OCI-LY1 (cell line): ENCODE measurements around the gene NSL1.

Source experiments
- H2AFZ ChIP-seq: fragments of 200-600 bp; sonication (generic), shearing (Covaris generic); 2 replicates; pipeline ENCODE4 v1.6.0; 2014; ENCODE audit warnings: antibody characterized with exemption, mild to moderate bottlenecking, low read length
- H3F3A ChIP-seq: fragments of 200-600 bp; sonication (generic), shearing (Covaris generic); 2 replicates; pipeline ENCODE4 v1.6.0; 2014; ENCODE audit warnings: mild to moderate bottlenecking, antibody characterized with exemption, low read length, moderate library complexity; ENCODE audit not compliant: insufficient read depth
- H3K27ac ChIP-seq: fragments of 200-600 bp; sonication (generic); 2 replicates; pipeline ENCODE4 v1.5.1; 2014; ENCODE audit warnings: low read length, mixed run types, mild to moderate bottlenecking, low read depth; ENCODE audit not compliant: poor library complexity, severe bottlenecking
- H3K27me3 ChIP-seq: fragments of 200-600 bp; sonication (generic); 2 replicates; pipeline ENCODE4 v1.6.0; 2014; ENCODE audit warnings: antibody characterized with exemption, mild to moderate bottlenecking, low read length, moderate library complexity; ENCODE audit not compliant: insufficient read depth
- H3K36me3 ChIP-seq: fragments of 200-600 bp; sonication (generic); 2 replicates; pipeline ENCODE4 v1.6.1; 2014; ENCODE audit warnings: mild to moderate bottlenecking, antibody characterized with exemption, low read length, moderate library complexity, mixed read lengths; ENCODE audit not compliant: insufficient read depth
- H3K4me1 ChIP-seq: fragments of 200-600 bp; sonication (generic); 2 replicates; pipeline ENCODE4 v1.5.1; 2014; ENCODE audit warnings: mild to moderate bottlenecking, low read length, moderate library complexity; ENCODE audit not compliant: insufficient read depth, severe bottlenecking
- H3K4me2 ChIP-seq: fragments of 200-600 bp; sonication (generic), shearing (Covaris generic); 2 replicates; pipeline ENCODE4 v1.6.1; 2014; ENCODE audit warnings: low read length
- H3K4me3 ChIP-seq: fragments of 200-600 bp; sonication (generic); 2 replicates; pipeline ENCODE4 v1.5.1; 2014; ENCODE audit warnings: low read length, low read depth, mild to moderate bottlenecking, mixed read lengths; ENCODE audit not compliant: poor library complexity, severe bottlenecking
- H3K79me2 ChIP-seq: fragments of 200-600 bp; shearing (Covaris generic); 2 replicates; pipeline ENCODE4 v1.6.1; 2016; ENCODE audit warnings: mixed run types, low read length, mixed read lengths; ENCODE audit not compliant: insufficient read depth
- H3K9ac ChIP-seq: fragments of 200-600 bp; sonication (generic), shearing (Covaris generic); 2 replicates; pipeline ENCODE4 v1.6.1; 2014; ENCODE audit warnings: mild to moderate bottlenecking, low read length, mixed read lengths
- H3K9me2 ChIP-seq: fragments of 200-600 bp; sonication (generic), shearing (Covaris generic); 2 replicates; pipeline ENCODE4 v1.6.1; 2014; ENCODE audit warnings: low read depth, mild to moderate bottlenecking, low read length, mixed read lengths
- H3K9me3 ChIP-seq: fragments of 200-600 bp; shearing (Covaris generic); 2 replicates; pipeline ENCODE4 v1.6.1; 2014; ENCODE audit warnings: low read length, mixed read lengths
- H4K20me1 ChIP-seq: fragments of 200-600 bp; sonication (generic), shearing (Covaris generic); 2 replicates; pipeline ENCODE4 v1.6.0; 2016; ENCODE audit warnings: mild to moderate bottlenecking, low read length; ENCODE audit not compliant: insufficient read depth
- CTCF ChIP-seq: fragments of 200-600 bp; sonication (generic), shearing (Covaris generic); IDR thresholded peaks from 2 replicates; pipeline ENCODE4 v1.5.1; 2017; ENCODE audit warnings: mild to moderate bottlenecking, antibody characterized with exemption, low read length, moderate library complexity, mixed read lengths
- EZH2 ChIP-seq: fragments of 200-600 bp; sonication (generic), shearing (Covaris generic); IDR thresholded peaks from 2 replicates; pipeline ENCODE4 v1.8.0; 2017; ENCODE audit warnings: borderline replicate concordance, mixed run types, mild to moderate bottlenecking, antibody characterized with exemption, low read length, moderate library complexity, mixed read lengths

The NSL1 gene

DNA sequence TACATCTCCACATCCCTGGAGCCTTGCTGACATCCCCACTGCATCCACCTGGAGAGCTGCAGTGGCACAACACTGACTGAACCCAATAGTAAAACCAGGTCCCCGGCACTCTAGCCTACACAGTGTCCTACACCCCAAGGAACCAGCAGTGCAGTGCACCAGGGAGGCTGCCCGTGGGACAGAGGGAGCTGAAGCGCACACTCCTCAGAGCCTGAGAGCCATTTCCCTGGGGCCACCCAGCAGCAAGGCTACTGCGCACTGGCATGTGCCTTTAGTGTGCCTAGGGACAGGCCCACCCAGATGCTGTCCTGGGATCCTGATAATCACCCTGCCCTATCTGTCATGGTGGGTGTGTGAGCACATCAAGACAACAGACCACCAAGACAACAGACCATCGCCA, 31.9 kb downstream of the NSL1 start:
- Histone ChIP-seq H3K36me3 (peaks cover 11% of the 10 kb centered on the region), H4K20me1 (no peaks in the 10 kb centered on the region), H3K9me3 (no peaks in the 10 kb centered on the region), H3K79me2 (no peaks in the 10 kb centered on the region), H3F3A (no peaks in the 10 kb centered on the region), H3K4me3 (no peak overlapping the region), H3K4me2 (no peak overlapping the region), H3K9me2 (no peaks in the 10 kb centered on the region), H3K27ac (no peak overlapping the region), H3K9ac (no peak overlapping the region), H3K4me1 (peaks cover 5% of the 10 kb centered on the region), H3K27me3 (no peaks in the 10 kb centered on the region), H2AFZ (no peak overlapping the region)
- TF ChIP-seq CTCF (no peak), EZH2 (no peak)

DNA sequence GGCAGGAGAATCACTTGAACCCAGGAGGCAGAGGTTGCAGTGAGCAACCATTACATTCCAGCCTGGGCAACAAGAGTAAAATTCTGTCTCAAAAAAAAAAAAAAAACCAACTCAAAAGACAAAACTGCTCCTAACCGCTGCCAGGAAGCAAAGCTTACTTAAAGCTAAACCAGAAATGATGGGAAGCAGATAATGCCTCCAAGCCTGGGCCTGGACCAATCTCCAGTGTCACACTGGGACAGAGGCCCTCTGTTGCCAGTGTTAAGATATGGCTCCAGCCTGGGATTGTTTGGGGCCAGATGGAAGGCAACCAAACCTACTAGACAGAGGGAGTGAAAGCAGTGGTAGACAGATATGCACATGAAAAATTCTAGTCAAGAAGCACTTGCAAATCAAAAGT, 36.9 kb downstream of the NSL1 start:
- Histone ChIP-seq H2AFZ (no peak overlapping the region), H3K4me3 (no peak overlapping the region), H3K4me2 (peak overlapping the region; percentile 45; the same call in 1 of the 2 replicates), H3K27ac (peak overlapping the region; percentile 8), H3K9me3 (no peaks in the 10 kb centered on the region), H3K9ac (no peak overlapping the region), H3F3A (no peaks in the 10 kb centered on the region), H3K36me3 (no peaks in the 10 kb centered on the region), H3K79me2 (no peaks in the 10 kb centered on the region; the same call in 1 of the 2 replicates), H3K27me3 (no peaks in the 10 kb centered on the region), H4K20me1 (no peaks in the 10 kb centered on the region), H3K4me1 (peaks cover 22% of the 10 kb centered on the region), H3K9me2 (no peaks in the 10 kb centered on the region)
- no peak for TF ChIP-seq EZH2
- TF ChIP-seq CTCF: no peak

GRCh38 chr1:212754193-212754592, 37.4 kb downstream of the NSL1 start:
- Histone ChIP-seq H3K4me1 (peaks cover 22% of the 10 kb centered on the region), H4K20me1 (no peaks in the 10 kb centered on the region), H3K79me2 (no peaks in the 10 kb centered on the region; the same call in 1 of the 2 replicates), H3K36me3 (no peaks in the 10 kb centered on the region), H3K4me3 (no peak overlapping the region), H3K9me2 (no peaks in the 10 kb centered on the region), H3F3A (no peaks in the 10 kb centered on the region), H3K9me3 (no peaks in the 10 kb centered on the region), H3K27me3 (no peaks in the 10 kb centered on the region), H3K27ac (peak overlapping the region; percentile 8), H2AFZ (no peak overlapping the region), H3K9ac (no peak overlapping the region), H3K4me2 (peak overlapping the region; percentile 45; the same call in 1 of the 2 replicates)
- TF ChIP-seq EZH2 (no peak), CTCF (no peak)
